ENCODE data around the gene KIAA2012. TPM values are rescaled to one million over a fixed set of nuclear protein-coding genes. Genes with fewer than 3 reads are reported as not detected.
A peak's percentile ranks its signal among the peaks of the same experiment; 100 is the strongest.

Gene KIAA2012
- total and polyA plus RNA-seq, 2 of the 8 experiments (the other 6 are each of a cell fraction or from before 2014, with no cell fraction given): not detected

GRCh38 chr2:202091476-202091875, 18.4 kb downstream of the KIAA2012 start:
- CTCF ChIA-PET (ENCODE audit: partially characterized antibody): interaction anchor here (1.0 to 1.5 kb wide), 4 partner anchors 11 to 232 kb away, joined by 3 to 7 read pairs (median 4); no protein-coding TSS in a partner anchor
- TF ChIP-seq ASH2L (IDR thresholded peaks at IDR 0.05; ENCODE audit: low read length): no peak
- no peak for TF ChIP-seq YY1 (IDR thresholded peaks at IDR 0.05; ENCODE audit: low read depth, low read length)
- no peak for TF ChIP-seq HDAC6 (IDR thresholded peaks at IDR 0.05; ENCODE audit: low read depth, low read length)
- no peak for TF ChIP-seq KDM1A (IDR thresholded peaks at IDR 0.05; ENCODE audit: borderline replicate concordance, low read length)
- TF ChIP-seq SAP30 (IDR thresholded peaks at IDR 0.05; ENCODE audit: insufficient read depth, insufficient replicate concordance, low read length): no peak
- TF ChIP-seq GTF2F1 (IDR thresholded peaks at IDR 0.05; ENCODE audit: borderline replicate concordance, low read depth, low read length): no peak
- TF ChIP-seq SP2 (IDR thresholded peaks at IDR 0.05; ENCODE audit: low read length): no peak
- TF ChIP-seq EGR1 (IDR thresholded peaks at IDR 0.05; ENCODE audit: borderline replicate concordance, low read depth, low read length): no peak
- TF ChIP-seq SUZ12 (IDR thresholded peaks at IDR 0.05; ENCODE audit: low read length): no peak
- no peak for TF ChIP-seq NANOG (IDR thresholded peaks at IDR 0.05; ENCODE audit: insufficient read depth, low read depth, low read length, poor library complexity, severe bottlenecking)
- H3K23ac ChIP-seq (ENCODE audit: insufficient read length): no peak overlapping the region

More at GRCh38 chr2:202091476-202091875, 18.4 kb downstream of the KIAA2012 start:
- Histone ChIP-seq H2BK120ac (replicated peaks; ENCODE audit: low read depth, low read length) (no peak overlapping the region), H2BK15ac (ENCODE audit: low read length) (no peak overlapping the region), H3K9ac (replicated peaks in 1 of 4; ENCODE audit: extremely low read depth in 1 of 4, low read depth in 3 of 4, low read length in 3 of 4) (no peak overlapping the region), H3K79me1 (ENCODE audit: low read depth, low read length) (no peaks in the 10 kb centered on the region), H2AFZ (ENCODE audit: low read length) (0 out of 2 replicates have a peak overlapping the region, but pooled peaks have one; percentile 5), H3K9me3 (ENCODE audit: insufficient read depth in 2 of 2, low read depth in 1 of 2, low read length in 1 of 2) (no peaks in the 10 kb centered on the region), H3K14ac (ENCODE audit: insufficient read length) (no peak overlapping the region), H3K4me1 (replicated peaks in 1 of 4; ENCODE audit: control insufficient read depth in 3 of 4, insufficient read depth in 4 of 4, low read length in 3 of 4) (no peaks in the 10 kb centered on the region), H3K36me3 (ENCODE audit: control insufficient read depth in 2 of 4, insufficient read depth in 4 of 4, low read length in 3 of 4) (no peaks in the 10 kb centered on the region), H4K20me1 (replicated peaks in 1 of 2; ENCODE audit: control insufficient read depth in 1 of 2, insufficient read depth in 2 of 2, low read length in 2 of 2) (no peaks in the 10 kb centered on the region), H4K91ac (replicated peaks; ENCODE audit: insufficient read length, low read length) (no peak overlapping the region), H2BK12ac (ENCODE audit: low read depth, low read length) (no peak overlapping the region), H3K4ac (replicated peaks; ENCODE audit: insufficient read length, low read depth, low read length) (no peak overlapping the region), H3K23me2 (ENCODE audit: low read depth, low read length) (no peaks in the 10 kb centered on the region), H3K18ac (ENCODE audit: extremely low read depth, low read length) (no peak overlapping the region), H3K4me3 (ENCODE audit: extremely low read depth in 1 of 4, insufficient read depth in 2 of 4, low read depth in 3 of 4, low read length in 4 of 4) (no peak overlapping the region), H3K4me2 (ENCODE audit: insufficient read depth in 1 of 2, low read depth in 2 of 2, low read length in 2 of 2) (no peak overlapping the region), H3K79me2 (ENCODE audit: control insufficient read depth in 1 of 2, insufficient read depth in 2 of 2, low read length in 2 of 2) (no peaks in the 10 kb centered on the region), H3K27ac (ENCODE audit: low read depth, low read length) (no peak overlapping the region), H4K8ac (ENCODE audit: extremely low read depth, insufficient read depth, low read length) (no peak overlapping the region), H3K56ac (replicated peaks; ENCODE audit: insufficient read length, low read depth, low read length) (no peak overlapping the region), H2BK20ac (ENCODE audit: low read length) (no peak overlapping the region), H4K5ac (ENCODE audit: insufficient read length, low read depth, low read length) (no peak overlapping the region), H3K27me3 (replicated peaks in 1 of 4; ENCODE audit: control insufficient read depth in 3 of 4, extremely low read depth in 1 of 4, insufficient read depth in 3 of 4, low read length in 3 of 4) (no peaks in the 10 kb centered on the region), H2AK5ac (ENCODE audit: low read depth, low read length) (no peak overlapping the region), H2BK5ac (ENCODE audit: low read depth, low read length) (no peak overlapping the region)
- POLR2A ChIA-PET (ENCODE audit: partially characterized antibody): no interaction called here
- FAIRE-seq: no peak
- WGBS, 2 experiments (ENCODE audit: extremely low coverage in 1 of 2, insufficient coverage in 1 of 2, insufficient read length in 1 of 2, insufficient replicate concordance in 2 of 2, low coverage in 1 of 2, low lambda C conversion rate in 2 of 2, missing lambda C conversion rate in 1 of 2): 96% methylated on average over 6 of the region's 6 CpGs; no CpG with 5 or more reads in 1 of the 2 experiments
- no peak for DNase-seq (ENCODE audit: low read depth in 1 of 2, low spot score in 2 of 2)

Measured in H1 (cell line).